OCI-LY1 (cell line): Measurements from ENCODE around the gene TMTC3.

ENCODE experiments used
- H2AFZ ChIP-seq: fragments of 200-600 bp; sonication (generic), shearing (Covaris generic); 2 replicates; pipeline ENCODE4 v1.6.0; 2014; ENCODE audit warnings: antibody characterized with exemption, mild to moderate bottlenecking, low read length
- H3F3A ChIP-seq: fragments of 200-600 bp; sonication (generic), shearing (Covaris generic); 2 replicates; pipeline ENCODE4 v1.6.0; 2014; ENCODE audit warnings: mild to moderate bottlenecking, antibody characterized with exemption, low read length, moderate library complexity; ENCODE audit not compliant: insufficient read depth
- H3K27ac ChIP-seq: fragments of 200-600 bp; sonication (generic); 2 replicates; pipeline ENCODE4 v1.5.1; 2014; ENCODE audit warnings: low read length, mixed run types, mild to moderate bottlenecking, low read depth; ENCODE audit not compliant: poor library complexity, severe bottlenecking
- H3K27me3 ChIP-seq: fragments of 200-600 bp; sonication (generic); 2 replicates; pipeline ENCODE4 v1.6.0; 2014; ENCODE audit warnings: antibody characterized with exemption, mild to moderate bottlenecking, low read length, moderate library complexity; ENCODE audit not compliant: insufficient read depth
- H3K36me3 ChIP-seq: fragments of 200-600 bp; sonication (generic); 2 replicates; pipeline ENCODE4 v1.6.1; 2014; ENCODE audit warnings: mild to moderate bottlenecking, antibody characterized with exemption, low read length, moderate library complexity, mixed read lengths; ENCODE audit not compliant: insufficient read depth
- H3K4me1 ChIP-seq: fragments of 200-600 bp; sonication (generic); 2 replicates; pipeline ENCODE4 v1.5.1; 2014; ENCODE audit warnings: mild to moderate bottlenecking, low read length, moderate library complexity; ENCODE audit not compliant: insufficient read depth, severe bottlenecking
- H3K4me2 ChIP-seq: fragments of 200-600 bp; sonication (generic), shearing (Covaris generic); 2 replicates; pipeline ENCODE4 v1.6.1; 2014; ENCODE audit warnings: low read length
- H3K4me3 ChIP-seq: fragments of 200-600 bp; sonication (generic); 2 replicates; pipeline ENCODE4 v1.5.1; 2014; ENCODE audit warnings: low read length, low read depth, mild to moderate bottlenecking, mixed read lengths; ENCODE audit not compliant: poor library complexity, severe bottlenecking
- H3K79me2 ChIP-seq: fragments of 200-600 bp; shearing (Covaris generic); 2 replicates; pipeline ENCODE4 v1.6.1; 2016; ENCODE audit warnings: mixed run types, low read length, mixed read lengths; ENCODE audit not compliant: insufficient read depth
- H3K9ac ChIP-seq: fragments of 200-600 bp; sonication (generic), shearing (Covaris generic); 2 replicates; pipeline ENCODE4 v1.6.1; 2014; ENCODE audit warnings: mild to moderate bottlenecking, low read length, mixed read lengths
- H3K9me2 ChIP-seq: fragments of 200-600 bp; sonication (generic), shearing (Covaris generic); 2 replicates; pipeline ENCODE4 v1.6.1; 2014; ENCODE audit warnings: low read depth, mild to moderate bottlenecking, low read length, mixed read lengths
- H3K9me3 ChIP-seq: fragments of 200-600 bp; shearing (Covaris generic); 2 replicates; pipeline ENCODE4 v1.6.1; 2014; ENCODE audit warnings: low read length, mixed read lengths
- H4K20me1 ChIP-seq: fragments of 200-600 bp; sonication (generic), shearing (Covaris generic); 2 replicates; pipeline ENCODE4 v1.6.0; 2016; ENCODE audit warnings: mild to moderate bottlenecking, low read length; ENCODE audit not compliant: insufficient read depth
- EZH2 ChIP-seq: fragments of 200-600 bp; sonication (generic), shearing (Covaris generic); IDR thresholded peaks from 2 replicates; pipeline ENCODE4 v1.8.0; 2017; ENCODE audit warnings: borderline replicate concordance, mixed run types, mild to moderate bottlenecking, antibody characterized with exemption, low read length, moderate library complexity, mixed read lengths
- TF ChIP-seq, protein P1 (sequence below): fragments of 200-600 bp; sonication (generic), shearing (Covaris generic); IDR thresholded peaks from 2 replicates; pipeline ENCODE4 v1.5.1; 2017; ENCODE audit warnings: mild to moderate bottlenecking, antibody characterized with exemption, low read length, moderate library complexity, mixed read lengths

TMTC3 gene

DNA sequence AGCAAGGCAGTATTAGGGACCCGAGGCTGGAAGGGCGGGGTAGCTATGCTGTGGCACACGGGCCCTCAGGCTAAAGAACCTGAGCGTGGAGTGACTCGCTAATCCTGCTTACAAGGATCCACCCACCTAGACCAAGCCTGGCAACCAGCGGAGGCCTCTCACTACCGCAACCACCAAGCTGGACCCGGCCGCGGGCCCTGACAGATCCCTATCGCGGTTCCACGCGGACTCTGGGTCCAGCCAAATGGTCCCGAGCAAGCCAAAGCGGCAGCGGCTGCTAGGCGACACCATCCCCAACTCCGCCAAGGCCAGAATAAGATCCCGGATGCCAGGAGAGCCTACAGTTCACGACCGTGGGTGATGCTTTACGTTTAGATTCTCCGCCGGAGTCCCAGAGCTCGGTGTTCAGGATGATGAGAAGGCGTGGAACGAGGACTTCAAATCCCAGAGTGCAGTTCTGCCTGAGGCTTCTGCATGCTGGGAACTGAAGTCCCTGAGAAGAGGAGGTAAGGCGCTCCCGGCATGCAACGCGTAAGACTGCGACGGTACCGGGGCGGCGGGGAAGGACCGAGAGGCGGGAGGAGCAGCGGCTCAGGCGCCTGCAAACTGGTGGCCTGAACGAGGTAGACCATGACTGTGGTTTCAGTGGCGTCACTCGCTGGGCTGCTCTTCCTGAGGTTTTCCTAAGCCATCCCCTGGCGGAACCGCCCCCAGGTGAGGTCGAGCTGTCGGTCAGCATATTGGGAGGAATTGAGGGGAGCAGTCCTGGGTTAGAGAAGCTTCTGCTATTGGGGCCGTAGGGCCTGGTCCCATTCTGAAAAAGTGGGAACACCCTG lies at the start of gene TMTC3, which contains the start of gene CEP290:
TMTC3 (plus strand) TSS at position 534 of the 836 bp plus-strand sequence. CDS start 6,009 bp downstream, outside the sequence.
CEP290 (minus strand) TSS at position 315 of the 836 bp plus-strand sequence. CDS start 781 bp downstream, outside the sequence.
- H3K79me2 ChIP-seq = peaks cover 11% of the 10 kb centered on the region
- peak within 1 kb of the TSS; percentile 68 for H2AFZ ChIP-seq
- no peaks in the 10 kb centered on the region for H3K9me2 ChIP-seq
- peak within 1 kb of the TSS; percentile 73 for H3K4me3 ChIP-seq
- TF ChIP-seq EZH2 = no peak
- TF ChIP-seq, protein P1, sequence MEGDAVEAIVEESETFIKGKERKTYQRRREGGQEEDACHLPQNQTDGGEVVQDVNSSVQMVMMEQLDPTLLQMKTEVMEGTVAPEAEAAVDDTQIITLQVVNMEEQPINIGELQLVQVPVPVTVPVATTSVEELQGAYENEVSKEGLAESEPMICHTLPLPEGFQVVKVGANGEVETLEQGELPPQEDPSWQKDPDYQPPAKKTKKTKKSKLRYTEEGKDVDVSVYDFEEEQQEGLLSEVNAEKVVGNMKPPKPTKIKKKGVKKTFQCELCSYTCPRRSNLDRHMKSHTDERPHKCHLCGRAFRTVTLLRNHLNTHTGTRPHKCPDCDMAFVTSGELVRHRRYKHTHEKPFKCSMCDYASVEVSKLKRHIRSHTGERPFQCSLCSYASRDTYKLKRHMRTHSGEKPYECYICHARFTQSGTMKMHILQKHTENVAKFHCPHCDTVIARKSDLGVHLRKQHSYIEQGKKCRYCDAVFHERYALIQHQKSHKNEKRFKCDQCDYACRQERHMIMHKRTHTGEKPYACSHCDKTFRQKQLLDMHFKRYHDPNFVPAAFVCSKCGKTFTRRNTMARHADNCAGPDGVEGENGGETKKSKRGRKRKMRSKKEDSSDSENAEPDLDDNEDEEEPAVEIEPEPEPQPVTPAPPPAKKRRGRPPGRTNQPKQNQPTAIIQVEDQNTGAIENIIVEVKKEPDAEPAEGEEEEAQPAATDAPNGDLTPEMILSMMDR = no peak
- no peaks in the 10 kb centered on the region for H3K9me3 ChIP-seq
- no peaks in the 10 kb centered on the region for H3K27me3 ChIP-seq
- peak within 1 kb of the TSS; percentile 21 for H3K27ac ChIP-seq
- H4K20me1 ChIP-seq = no peaks in the 10 kb centered on the region
- no peaks in the 10 kb centered on the region for H3F3A ChIP-seq
- H3K36me3 ChIP-seq = 0 out of 2 replicates have a peak, but pooled peaks cover 16% of the 10 kb centered on the region
- H3K9ac ChIP-seq = peak within 1 kb of the TSS; percentile 73
- peaks cover 44% of the 10 kb centered on the region for H3K4me1 ChIP-seq
- H3K4me2 ChIP-seq = peak within 1 kb of the TSS; percentile 92

DNA sequence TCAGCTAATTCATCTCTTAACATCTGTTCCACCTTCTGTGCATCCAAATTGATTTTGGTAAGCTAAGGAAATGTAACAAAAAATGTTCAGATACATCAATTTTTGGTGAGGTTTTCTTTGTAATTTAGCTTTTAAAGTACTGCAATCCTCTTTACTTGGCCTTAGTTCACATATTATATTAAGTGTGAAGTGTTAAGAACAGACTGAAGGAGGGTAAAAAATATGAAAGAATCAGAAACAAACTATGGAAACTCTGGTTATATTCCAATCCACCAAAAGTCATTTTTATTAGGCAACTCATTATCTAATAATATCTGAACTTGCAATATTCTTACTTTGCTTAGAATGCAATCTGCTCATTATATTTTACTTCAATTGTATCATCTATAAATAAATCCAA lies 49.3 kb upstream of the TMTC3 start:
- no peaks in the 10 kb centered on the region for H3K4me1 ChIP-seq
- TF ChIP-seq EZH2 = no peak
- TF ChIP-seq, protein P1 = no peak

DNA sequence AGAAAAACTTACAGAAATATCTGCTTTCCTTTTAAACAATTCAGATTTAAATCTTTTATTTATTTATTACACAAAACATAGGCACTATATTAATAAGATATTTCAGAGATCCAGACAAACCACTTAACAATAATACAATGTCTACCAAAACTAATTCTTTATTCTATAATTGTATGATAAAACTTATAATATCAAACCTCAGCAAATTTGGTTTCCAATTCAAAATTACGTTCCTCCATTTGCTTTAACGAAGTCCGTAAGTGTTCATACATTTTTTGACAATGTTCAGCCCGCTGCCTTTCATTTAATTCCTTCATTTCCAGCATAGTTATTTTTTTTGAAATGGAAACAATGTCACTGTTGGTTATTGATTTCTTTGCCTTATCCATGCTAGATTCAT lies 48.5 kb upstream of the TMTC3 start:
- Histone ChIP-seq H3K4me1 (no peaks in the 10 kb centered on the region), H3K27me3 (no peaks in the 10 kb centered on the region), H3K9me3 (no peaks in the 10 kb centered on the region), H3K9me2 (no peaks in the 10 kb centered on the region), H3K27ac (no peak overlapping the region), H3K4me3 (no peak overlapping the region), H3F3A (no peaks in the 10 kb centered on the region), H3K9ac (no peak overlapping the region), H2AFZ (no peak overlapping the region), H3K4me2 (no peak overlapping the region), H3K36me3 (peaks cover 12% of the 10 kb centered on the region; the same call in 1 of the 2 replicates), H4K20me1 (no peaks in the 10 kb centered on the region), H3K79me2 (no peaks in the 10 kb centered on the region)
- no peak for TF ChIP-seq EZH2
- TF ChIP-seq, protein P1 = no peak

More for the DNA sequence above, 49.3 kb upstream of the TMTC3 start:
- Histone ChIP-seq H3K9me3 (no peaks in the 10 kb centered on the region), H3K9me2 (no peaks in the 10 kb centered on the region), H3K4me3 (no peak overlapping the region), H3K9ac (no peak overlapping the region), H3K4me2 (no peak overlapping the region), H3K36me3 (peaks cover 12% of the 10 kb centered on the region), H3K27me3 (no peaks in the 10 kb centered on the region), H2AFZ (no peak overlapping the region), H4K20me1 (no peaks in the 10 kb centered on the region), H3F3A (no peaks in the 10 kb centered on the region), H3K27ac (no peak overlapping the region), H3K79me2 (no peaks in the 10 kb centered on the region)
